Neuronal stem cell (in vitro differentiated cells): ENCODE results near the gene CMTR2.
A peak's percentile ranks its signal among the peaks of the same experiment; 100 is the strongest.
"Not testable (repeated sequence)": the region's sequence is repeated elsewhere in the genome, so short reads cannot be mapped to it uniquely, and the experiment has no call there.

Experiments
- DNase-seq: peaks from one replicate; pipeline ENCODE4 v3.0.0-alpha.2; 2013; ENCODE audit warnings: low spot score
- H2AFZ ChIP-seq: one replicate; pipeline ENCODE4 v1.6.1; 2013; ENCODE audit warnings: mild to moderate bottlenecking, low read length, inconsistent platforms
- H2AK5ac ChIP-seq: 2 replicates; pipeline ENCODE4 v1.6.1; 2013; ENCODE audit warnings: low read depth, mild to moderate bottlenecking, inconsistent platforms, low read length, moderate library complexity, mixed read lengths
- H2BK120ac ChIP-seq: 2 replicates; pipeline ENCODE4 v1.6.1; 2013; ENCODE audit warnings: low read depth, mild to moderate bottlenecking, inconsistent platforms, low read length, moderate library complexity, mixed read lengths
- H2BK12ac ChIP-seq: one replicate; pipeline ENCODE4 v1.6.1; 2013; ENCODE audit warnings: low read length, inconsistent platforms
- H2BK15ac ChIP-seq: 2 replicates; pipeline ENCODE4 v1.6.1; 2013; ENCODE audit warnings: mild to moderate bottlenecking, low read length, inconsistent platforms, mixed read lengths
- H2BK5ac ChIP-seq: one replicate; pipeline ENCODE4 v1.6.1; 2013; ENCODE audit warnings: inconsistent platforms, mild to moderate bottlenecking, low read length, moderate library complexity
- H3K14ac ChIP-seq: one replicate; pipeline ENCODE4 v1.6.1; 2013; ENCODE audit warnings: low read length, inconsistent platforms
- H3K18ac ChIP-seq: 2 replicates; pipeline ENCODE4 v1.6.1; 2013; ENCODE audit warnings: low read length, inconsistent platforms
- H3K23ac ChIP-seq: 2 replicates; pipeline ENCODE4 v1.6.1; 2013; ENCODE audit warnings: low read depth, mild to moderate bottlenecking, mixed read lengths, low read length, inconsistent platforms; ENCODE audit not compliant: poor library complexity
- H3K27ac ChIP-seq: replicated peaks from 3 replicates; pipeline ENCODE4 v1.5.1; 2013; ENCODE audit warnings: low read length, inconsistent platforms
- H3K27me3 ChIP-seq, 3 experiments: 2 replicates each; pipeline ENCODE4 v1.6.1; 2013; ENCODE audit warnings: low read length in 3 of 3, mild to moderate bottlenecking in 2 of 3, inconsistent platforms in 1 of 3, low read depth in 1 of 3, mixed read lengths in 1 of 3, moderate library complexity in 1 of 3; ENCODE audit not compliant: control insufficient read depth in 3 of 3, insufficient read depth in 3 of 3
- H3K36me3 ChIP-seq, 2 donors: replicated peaks in 1 of 2; 2 replicates each; pipeline ENCODE4 v1.6.1; 2013; ENCODE audit warnings: low read length in 2 of 2; ENCODE audit not compliant: control insufficient read depth in 2 of 2, insufficient read depth in 2 of 2
- H3K4ac ChIP-seq: 2 replicates; pipeline ENCODE4 v1.6.1; 2013; ENCODE audit warnings: inconsistent platforms, mild to moderate bottlenecking, low read length, moderate library complexity
- H3K4me1 ChIP-seq, 2 donors: 1 replicate in 1 of 2; 2 replicates in 1 of 2; pipeline ENCODE4 v1.6.1; 2013; ENCODE audit warnings: low read length in 2 of 2, low read depth in 1 of 2; ENCODE audit not compliant: control insufficient read depth in 2 of 2, insufficient read depth in 1 of 2
- H3K4me2 ChIP-seq: one replicate; pipeline ENCODE4 v1.6.1; 2013; ENCODE audit warnings: mild to moderate bottlenecking, low read length, inconsistent platforms; ENCODE audit not compliant: insufficient read depth, poor library complexity, severe bottlenecking
- H3K4me3 ChIP-seq, 2 donors: 2 replicates each; pipeline ENCODE4 v1.5.1; 2013; ENCODE audit warnings: low read length in 2 of 2, mild to moderate bottlenecking in 2 of 2, inconsistent platforms in 1 of 2, moderate library complexity in 1 of 2
- H3K79me1 ChIP-seq: one replicate; pipeline ENCODE4 v1.6.1; 2013; ENCODE audit warnings: low read depth, mild to moderate bottlenecking, inconsistent platforms, low read length, moderate library complexity
- H3K9ac ChIP-seq: one replicate; pipeline ENCODE4 v1.6.1; 2013; ENCODE audit warnings: mild to moderate bottlenecking, low read depth, low read length, inconsistent platforms; ENCODE audit not compliant: poor library complexity
- H3K9me3 ChIP-seq, 2 donors: replicated peaks in 1 of 2; 2 replicates each; pipeline versions ENCODE3 to v1.6.1; 2013; ENCODE audit warnings: low read length in 2 of 2, mild to moderate bottlenecking in 2 of 2, inconsistent platforms in 1 of 2, low read depth in 1 of 2, mixed read lengths in 1 of 2, moderate library complexity in 1 of 2; ENCODE audit not compliant: control insufficient read depth in 2 of 2, insufficient read depth in 1 of 2
- H4K8ac ChIP-seq: one replicate; pipeline ENCODE4 v1.6.1; 2013; ENCODE audit warnings: low read depth, mild to moderate bottlenecking, inconsistent platforms, low read length, moderate library complexity
- H4K91ac ChIP-seq: one replicate; pipeline ENCODE4 v1.6.1; 2013; ENCODE audit warnings: low read length, low read depth, mild to moderate bottlenecking, inconsistent platforms; ENCODE audit not compliant: poor library complexity
- WGBS, 2 donors: extraction: QIAGEN DNeasy Blood & Tissue Kit; methylation state at CpG; one replicate each; pipeline ENCODE4 v1.1.7; 2013; ENCODE audit warnings: missing lambda C conversion rate in 2 of 2, mixed read lengths in 1 of 2; ENCODE audit not compliant: insufficient read length in 2 of 2, insufficient replicate concordance in 1 of 2; ENCODE audit errors: extremely low coverage in 2 of 2; 5-methylcytosine and 5-hydroxymethylcytosine counted together

The CMTR2 gene

DNA sequence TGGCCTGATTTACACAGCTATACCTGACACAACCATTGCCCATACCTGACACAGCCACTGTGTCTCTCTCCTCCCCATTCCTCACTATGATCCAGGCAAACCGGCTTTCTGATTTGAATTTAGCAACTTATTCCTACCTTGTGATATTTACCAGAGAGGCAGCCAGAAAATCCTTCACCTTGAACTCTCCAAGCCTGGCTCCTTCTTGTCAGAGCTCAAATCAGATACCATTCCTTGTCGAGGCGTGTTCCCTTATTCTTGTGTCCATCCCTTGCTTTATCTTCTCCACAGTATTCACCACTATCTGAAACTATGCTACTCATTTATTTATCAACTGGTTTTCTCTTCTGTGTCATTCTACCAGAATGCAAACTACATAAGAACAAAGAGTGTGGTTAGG is 24.4 kb upstream of the CMTR2 start:
- not testable (repeated sequence) for H3K4me3 ChIP-seq, H3K27me3 ChIP-seq, H2BK15ac ChIP-seq, H2BK120ac ChIP-seq, H3K18ac ChIP-seq, H3K4me2 ChIP-seq, H2AFZ ChIP-seq, H3K9me3 ChIP-seq, H2AK5ac ChIP-seq, H2BK5ac ChIP-seq, H4K8ac ChIP-seq, H3K4ac ChIP-seq, H3K23ac ChIP-seq, DNase-seq, H3K4me1 ChIP-seq, H3K27ac ChIP-seq, H3K79me1 ChIP-seq, H2BK12ac ChIP-seq, H3K9ac ChIP-seq, H3K36me3 ChIP-seq, H4K91ac ChIP-seq, H3K14ac ChIP-seq
- no CpG with 5 or more reads among the region's 3 CpGs for WGBS, 2 donors

DNA sequence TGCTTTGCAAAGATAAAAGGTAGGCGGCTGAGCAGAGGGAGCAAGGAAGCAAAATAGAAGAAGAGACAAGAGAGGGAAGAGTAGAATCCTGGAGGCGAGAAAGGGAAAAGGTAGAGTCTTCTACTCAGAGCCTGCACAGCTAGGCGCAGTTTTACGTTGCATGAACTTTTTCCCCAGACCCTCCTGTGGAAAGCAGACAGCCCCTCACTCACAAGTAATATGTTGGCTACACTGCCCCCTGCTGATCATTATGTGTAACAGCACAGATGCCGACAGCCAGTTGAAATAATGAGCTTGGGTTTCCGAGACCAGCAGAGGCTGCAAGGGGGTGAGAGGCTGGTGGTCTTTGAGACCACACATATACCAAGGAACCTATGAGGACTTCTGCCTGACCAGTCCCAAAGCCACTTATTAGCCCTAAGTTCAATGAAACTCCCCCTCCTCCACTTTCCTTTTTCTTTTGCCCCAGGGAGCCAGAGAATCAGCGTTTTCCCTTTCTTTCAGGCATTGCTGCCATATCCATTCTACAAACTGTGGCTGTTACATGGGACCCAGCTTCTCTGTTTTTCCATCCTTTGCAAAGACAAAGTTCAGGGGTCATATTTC is 22.5 kb upstream of the CMTR2 start:
- no peaks in the 10 kb centered on the region for H3K36me3 ChIP-seq
- H3K18ac ChIP-seq = no peak overlapping the region
- H3K79me1 ChIP-seq = no peaks in the 10 kb centered on the region
- no peak overlapping the region for H2BK12ac ChIP-seq
- WGBS, 2 donors = no CpG with 5 or more reads among the region's 7 CpGs
- H4K91ac ChIP-seq = no peak overlapping the region
- no peak overlapping the region for H3K27ac ChIP-seq
- H3K4me1 ChIP-seq = no peaks in the 10 kb centered on the region
- no peak overlapping the region for H4K8ac ChIP-seq
- H3K9ac ChIP-seq = no peak overlapping the region
- no peak overlapping the region for H3K23ac ChIP-seq
- DNase-seq = peak; percentile 80
- H2BK5ac ChIP-seq = no peak overlapping the region
- no peak overlapping the region for H3K4me2 ChIP-seq
- H3K4ac ChIP-seq = no peak overlapping the region
- no peak overlapping the region for H2BK120ac ChIP-seq
- peaks cover 0 to 8% (median 0%) of the 10 kb centered on the region in 3 experiments for H3K27me3 ChIP-seq
- no peak overlapping the region for H2AK5ac ChIP-seq
- H3K14ac ChIP-seq = no peak overlapping the region
- H3K9me3 ChIP-seq = no peaks in the 10 kb centered on the region
- H2BK15ac ChIP-seq = no peak overlapping the region
- H3K4me3 ChIP-seq = no peak overlapping the region
- no peak overlapping the region for H2AFZ ChIP-seq

DNA sequence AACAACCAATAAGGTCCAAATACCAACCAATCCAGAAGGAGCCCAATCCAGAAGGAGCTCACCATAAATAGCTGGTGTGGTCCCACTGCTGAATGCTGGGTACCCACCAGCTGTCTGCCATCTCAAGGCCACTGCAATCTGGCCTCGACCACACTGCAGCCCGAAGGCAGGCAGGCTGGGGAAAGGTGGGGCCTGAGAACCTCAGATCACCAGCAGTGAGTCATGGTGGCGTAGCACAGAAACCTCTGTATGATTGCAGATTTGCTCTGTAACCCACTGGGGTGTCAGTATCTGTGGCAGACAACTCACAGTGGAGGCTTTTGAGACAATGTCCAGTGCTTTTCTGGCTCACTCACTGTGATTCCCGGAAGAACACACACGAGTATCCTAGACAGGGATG is 14.7 kb upstream of the CMTR2 start:
- no peak overlapping the region for H3K9ac ChIP-seq
- DNase-seq = no peak
- no peak overlapping the region for H3K4me2 ChIP-seq
- H2BK15ac ChIP-seq = no peak overlapping the region
- H2BK5ac ChIP-seq = no peak overlapping the region
- no CpG with 5 or more reads among the region's 5 CpGs for WGBS, 2 donors
- H3K23ac ChIP-seq = no peak overlapping the region
- no peak overlapping the region for H2AFZ ChIP-seq
- no peak overlapping the region for H3K4me3 ChIP-seq
- no peak overlapping the region for H3K27ac ChIP-seq
- no peak overlapping the region for H3K18ac ChIP-seq
- no peak overlapping the region for H3K14ac ChIP-seq
- no peak overlapping the region for H3K4ac ChIP-seq
- H4K8ac ChIP-seq = no peak overlapping the region
- H2AK5ac ChIP-seq = no peak overlapping the region
- H2BK120ac ChIP-seq = no peak overlapping the region
- H3K36me3 ChIP-seq = no peaks in the 10 kb centered on the region
- peaks cover 0 to 2% of the 10 kb centered on the region in 2 donors for H3K9me3 ChIP-seq
- H3K4me1 ChIP-seq = no peaks in the 10 kb centered on the region
- no peak overlapping the region for H4K91ac ChIP-seq
- H2BK12ac ChIP-seq = no peak overlapping the region
- no peaks in the 10 kb centered on the region for H3K79me1 ChIP-seq
- peaks cover 0 to 6% (median 0%) of the 10 kb centered on the region in 3 experiments for H3K27me3 ChIP-seq

DNA sequence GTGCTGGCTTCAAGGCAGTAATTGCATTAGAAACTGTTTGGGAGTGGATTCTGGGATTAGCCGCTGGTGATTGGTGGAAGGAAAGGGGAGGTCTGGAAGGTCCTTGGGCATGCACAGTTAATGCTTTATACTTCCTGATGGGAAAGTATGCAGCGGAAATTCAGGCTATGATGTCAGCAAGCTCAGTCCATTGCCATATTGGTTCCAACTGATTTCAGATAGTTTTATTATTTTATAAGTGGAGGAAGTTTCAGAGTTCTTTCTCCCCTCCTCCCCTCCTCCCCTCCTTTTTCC is 8.1 kb upstream of the CMTR2 start:
- H3K9me3 ChIP-seq = peaks cover 0 to 3% of the 10 kb centered on the region in 2 donors
- no peak overlapping the region for H4K91ac ChIP-seq
- no CpG with 5 or more reads among the region's 2 CpGs for WGBS, 2 donors
- H2BK15ac ChIP-seq = no peak overlapping the region
- no peak for DNase-seq
- no peak overlapping the region for H3K27ac ChIP-seq
- no peak overlapping the region for H2AK5ac ChIP-seq
- H3K9ac ChIP-seq = no peak overlapping the region
- H3K79me1 ChIP-seq = no peaks in the 10 kb centered on the region
- H3K14ac ChIP-seq = no peak overlapping the region
- H4K8ac ChIP-seq = no peak overlapping the region
- no peak overlapping the region for H3K4me3 ChIP-seq
- H2AFZ ChIP-seq = no peak overlapping the region
- no peak overlapping the region for H2BK5ac ChIP-seq
- no peak overlapping the region for H3K4me2 ChIP-seq
- H3K23ac ChIP-seq = no peak overlapping the region
- H3K27me3 ChIP-seq = peaks cover 0 to 6% (median 0%) of the 10 kb centered on the region in 3 experiments
- H3K36me3 ChIP-seq = no peaks in the 10 kb centered on the region
- H3K4ac ChIP-seq = no peak overlapping the region
- H3K18ac ChIP-seq = no peak overlapping the region
- H2BK12ac ChIP-seq = no peak overlapping the region
- H3K4me1 ChIP-seq = no peaks in the 10 kb centered on the region
- no peak overlapping the region for H2BK120ac ChIP-seq
